Activated B cell treated with CpG ODN at 0.5 μM for 24 hours (primary cell): ENCODE measurements around the gene SLC12A2. TPM values are rescaled to one million over a fixed set of nuclear protein-coding genes. Genes with fewer than 3 reads are reported as not detected.

Experiments
- ATAC-seq: fragments of 200-7000 bp; cut with Tn5 transposase; one replicate; pipeline ENCODE4 v1.10.0; 2021; ENCODE audit warnings: low read depth, mild to moderate bottlenecking, moderate library complexity
- CTCF ChIA-PET: fragments of 350-600 bp; sonication (Branson Sonifier 250); formaldehyde crosslinking; loops from one replicate; lab custom pipeline; 2021; ENCODE audit warnings: antibody characterized with exemption; lab: Charles Lee
- POLR2A ChIA-PET: fragments of 350-600 bp; sonication (Branson Sonifier 250); formaldehyde crosslinking; loops from one replicate; lab custom pipeline; 2021; ENCODE audit warnings: antibody characterized with exemption; lab: Charles Lee
- DNase-seq: peaks from one replicate; pipeline ENCODE4 v3.0.0; 2022
- H3K27ac Mint-ChIP-seq: one replicate; pipeline ENCODE4 v1.8.0; 2020; ENCODE audit warnings: mixed read lengths
- H3K27me3 Mint-ChIP-seq: one replicate; pipeline ENCODE4 v1.8.0; 2021; ENCODE audit warnings: mixed read lengths
- H3K36me3 Mint-ChIP-seq: one replicate; pipeline ENCODE4 v1.8.0; 2021; ENCODE audit warnings: low read depth, mixed read lengths
- H3K4me1 Mint-ChIP-seq: one replicate; pipeline ENCODE4 v1.8.0; 2021; ENCODE audit warnings: mixed read lengths
- H3K4me3 Mint-ChIP-seq: one replicate; pipeline ENCODE4 v1.8.0; 2020; ENCODE audit warnings: mild to moderate bottlenecking, mixed read lengths
- H3K9me3 Mint-ChIP-seq: one replicate; pipeline ENCODE4 v1.8.0; 2020; ENCODE audit warnings: mixed read lengths
- CTCF ChIP-seq: fragments of 200-600 bp; IDR thresholded peaks from one replicate; pipeline ENCODE4 v1.8.0; 2022; ENCODE audit warnings: antibody characterized with exemption, mild to moderate bottlenecking
- intact Hi-C: fragments of 100-400 bp; cut with micrococcal nuclease; formaldehyde crosslinking; loops from one replicate; pipeline ENCODE4 v1.15.1; 2024
- total RNA-seq: library from RNA; stranded (reverse); gene quantifications from 2 replicates; pipeline ENCODE4 v1.2.3, GENCODE V29; 2022

SLC12A2 gene
- total RNA-seq, 1 donor from 2014 or later = 20.6 TPM

GRCh38 chr5:128155776-128156175 lies 72.2 kb downstream of the SLC12A2 start:
- CTCF ChIA-PET = no interaction called here
- peaks cover 2% of the 10 kb centered on the region for H3K9me3 Mint-ChIP-seq
- H3K27ac Mint-ChIP-seq = no peak overlapping the region
- no peak for ATAC-seq
- POLR2A ChIA-PET = no interaction called here
- no peak for TF ChIP-seq CTCF
- H3K36me3 Mint-ChIP-seq = peaks cover 78% of the 10 kb centered on the region
- intact Hi-C loops = no loop called here
- no peak for DNase-seq
- no peaks in the 10 kb centered on the region for H3K4me1 Mint-ChIP-seq
- H3K4me3 Mint-ChIP-seq = no peak overlapping the region
- no peaks in the 10 kb centered on the region for H3K27me3 Mint-ChIP-seq

GRCh38 chr5:128156521-128156920 lies 73.0 kb downstream of the SLC12A2 start:
- no peak for ATAC-seq
- ChIA-PET POLR2A (no interaction called here), CTCF (no interaction called here)
- Mint-ChIP-seq H3K36me3 (peaks cover 77% of the 10 kb centered on the region), H3K4me3 (no peak overlapping the region), H3K9me3 (peaks cover 2% of the 10 kb centered on the region), H3K4me1 (no peaks in the 10 kb centered on the region), H3K27ac (no peak overlapping the region), H3K27me3 (no peaks in the 10 kb centered on the region)
- intact Hi-C loops = no loop called here
- TF ChIP-seq CTCF = no peak
- DNase-seq = no peak

- TF ChIP-seq CTCF = no peak
- no peak for DNase-seq
- CTCF ChIA-PET = no interaction called here
- Mint-ChIP-seq H3K36me3 (peaks cover 80% of the 10 kb centered on the region), H3K27ac (no peak overlapping the region), H3K27me3 (no peaks in the 10 kb centered on the region), H3K4me1 (no peaks in the 10 kb centered on the region), H3K4me3 (no peak overlapping the region), H3K9me3 (peaks cover 2% of the 10 kb centered on the region)
- ATAC-seq = no peak
- intact Hi-C loops = no loop called here
- POLR2A ChIA-PET = no interaction called here
These were observed 74.8 kb downstream of the SLC12A2 start for GRCh38 chr5:128158342-128158741.

- Mint-ChIP-seq H3K36me3 (peaks cover 65% of the 10 kb centered on the region), H3K4me1 (no peaks in the 10 kb centered on the region), H3K27me3 (no peaks in the 10 kb centered on the region), H3K9me3 (peaks cover 4% of the 10 kb centered on the region), H3K27ac (no peak overlapping the region), H3K4me3 (no peak overlapping the region)
- POLR2A ChIA-PET = no interaction called here
- intact Hi-C loops = no loop called here
- TF ChIP-seq CTCF = no peak
- DNase-seq = no peak
- no peak for ATAC-seq
- CTCF ChIA-PET = no interaction called here
These were observed 80.4 kb downstream of the SLC12A2 start for GRCh38 chr5:128163991-128164390.

GRCh38 chr5:128169401-128170017 lies 85.9 kb downstream of the SLC12A2 start:
- POLR2A ChIA-PET = no interaction called here
- no peak for ATAC-seq
- intact Hi-C loops = no loop called here
- no peak for TF ChIP-seq CTCF
- peaks cover 47% of the 10 kb centered on the region for H3K36me3 Mint-ChIP-seq
- no peaks in the 10 kb centered on the region for H3K4me1 Mint-ChIP-seq
- CTCF ChIA-PET = no interaction called here
- H3K9me3 Mint-ChIP-seq = peaks cover 7% of the 10 kb centered on the region
- H3K27me3 Mint-ChIP-seq = no peaks in the 10 kb centered on the region
- no peak overlapping the region for H3K4me3 Mint-ChIP-seq
- no peak for DNase-seq
- H3K27ac Mint-ChIP-seq = no peak overlapping the region
